Gastroesophageal sphincter (tissue), 4 donors: Measurements from ENCODE around the gene TMEM132E. TPM values are rescaled to one million over a fixed set of nuclear protein-coding genes. Genes with fewer than 3 reads are reported as not detected.

Experiments
- ATAC-seq: fragments of 150-250 bp; one replicate; pipeline ENCODE4 v1.9.1; 2016; ENCODE audit warnings: mild to moderate bottlenecking, moderate library complexity
- H3K27ac ChIP-seq, 4 donors: fragments of 200-600 bp; sonication (generic) in 3 of 4; 1 replicate in 3 of 4; 2 replicates in 1 of 4; pipeline ENCODE4 v1.5.1; 2016 to 2019
- H3K27me3 ChIP-seq: fragments of 200-600 bp; sonication (generic); one replicate; pipeline ENCODE4 v1.5.1; 2019
- H3K36me3 ChIP-seq, 2 donors: fragments of 200-600 bp; sonication (generic); one replicate each; pipeline ENCODE4 v1.5.1; 2019; ENCODE audit warnings: control low read depth in 1 of 2
- H3K4me1 ChIP-seq, 3 donors: fragments of 200-600 bp; sonication (generic); 1 replicate in 2 of 3; 2 replicates in 1 of 3; pipeline ENCODE4 v1.5.1; 2016 to 2019; ENCODE audit warnings: control low read depth in 2 of 3
- H3K4me3 ChIP-seq, 2 donors: fragments of 200-600 bp; sonication (generic); one replicate each; pipeline ENCODE4 v1.5.1; 2019; ENCODE audit warnings: mild to moderate bottlenecking in 1 of 2, moderate library complexity in 1 of 2
- H3K9me3 ChIP-seq, 3 donors: fragments of 200-600 bp; sonication (generic); one replicate each; pipeline ENCODE4 v1.5.1; 2017 to 2019; ENCODE audit warnings: control low read depth in 2 of 3
- CTCF ChIP-seq, 4 experiments: fragments of 200-600 bp in 2 of 4; fragments of 450-650 bp in 2 of 4; sonication (generic) in 1 of 4; IDR thresholded peaks; one replicate each; pipeline ENCODE4 v1.5.1; 2017 to 2019; ENCODE audit warnings: antibody characterized with exemption in 4 of 4, mild to moderate bottlenecking in 2 of 4, moderate library complexity in 2 of 4
- EP300 ChIP-seq: sonication (generic); formaldehyde crosslinking; IDR thresholded peaks from one replicate; pipeline ENCODE4 v1.6.1; 2017; ENCODE audit warnings: antibody characterized with exemption, mild to moderate bottlenecking
- POLR2A ChIP-seq, 2 donors: fragments of 450-650 bp; IDR thresholded peaks; one replicate each; pipeline ENCODE4 v1.6.1; 2017; ENCODE audit warnings: antibody characterized with exemption in 2 of 2, mild to moderate bottlenecking in 2 of 2, moderate library complexity in 1 of 2
- POLR2AphosphoS5 ChIP-seq: sonication (generic); formaldehyde crosslinking; IDR thresholded peaks from one replicate; pipeline ENCODE4 v1.6.1; 2017; ENCODE audit warnings: antibody characterized with exemption
- WGBS, 2 donors: methylation state at CpG; one replicate each; pipeline ENCODE4 v1.1.5; 2018; ENCODE audit warnings: low coverage in 1 of 2; 5-methylcytosine and 5-hydroxymethylcytosine counted together
- total RNA-seq, 4 donors: library from RNA; depleted of rRNA; stranded (reverse); fragments of >200 nt; gene quantifications; one replicate each; pipeline ENCODE4 v1.1.0, GENCODE V29; 2016

The TMEM132E gene
- total RNA-seq, 4 donors from 2014 or later = 0.12 to 0.47 TPM; not detected in 2

DNA sequence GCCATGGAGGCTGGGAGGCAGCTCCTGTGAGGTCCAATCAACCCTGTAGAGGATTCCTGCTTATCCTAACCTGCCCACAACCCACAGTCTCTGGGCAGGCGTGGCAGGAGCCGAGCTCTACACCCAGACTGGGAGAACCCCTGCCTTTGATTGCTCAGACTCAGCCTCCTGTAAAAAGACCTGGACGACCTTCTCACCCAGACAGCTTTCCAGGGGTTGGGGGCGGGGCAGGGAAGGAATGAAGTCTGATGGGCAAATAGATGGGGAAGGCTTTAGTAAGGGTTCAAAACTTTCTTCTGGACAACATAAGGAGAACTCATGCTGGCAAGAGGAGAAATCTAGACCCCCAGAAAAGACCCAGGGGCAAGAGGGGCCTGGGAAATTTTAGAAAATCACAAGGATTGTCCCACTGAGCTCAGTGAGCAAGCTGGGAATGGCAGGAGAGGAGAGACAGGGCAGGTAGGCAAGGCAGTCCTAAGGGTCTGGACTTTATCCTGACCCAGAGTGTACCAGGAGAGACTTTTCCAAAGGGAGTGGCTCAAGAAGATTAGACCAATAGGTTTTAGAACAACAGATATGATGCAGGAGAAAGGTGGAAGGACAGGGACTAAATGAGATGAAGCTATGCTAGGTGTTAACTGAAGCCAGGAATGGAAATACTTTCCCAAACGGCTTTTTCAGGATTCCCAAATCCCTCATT, 70.8 kb downstream of the TMEM132E start:
- H3K4me1 ChIP-seq = no peaks in the 10 kb centered on the region
- no peak for ATAC-seq
- no peaks in the 10 kb centered on the region for H3K36me3 ChIP-seq
- no peaks in the 10 kb centered on the region for H3K9me3 ChIP-seq
- H3K27ac ChIP-seq = no peak overlapping the region
- peaks cover 64% of the 10 kb centered on the region for H3K27me3 ChIP-seq
- TF ChIP-seq CTCF (IDR thresholded peaks at IDR 0.05) (no peak), EP300 (no peak), POLR2A (IDR thresholded peaks at IDR 0.05) (no peak), POLR2AphosphoS5 (no peak)
- H3K4me3 ChIP-seq = no peak overlapping the region
- WGBS, 2 donors = 42 to 79% methylated on average over 1 of the region's 5 CpGs

- H3K4me3 ChIP-seq = no peak overlapping the region
- ATAC-seq = no peak
- H3K27me3 ChIP-seq = peaks cover 56% of the 10 kb centered on the region
- H3K4me1 ChIP-seq = no peaks in the 10 kb centered on the region
- H3K36me3 ChIP-seq = no peaks in the 10 kb centered on the region
- TF ChIP-seq EP300 (no peak), POLR2A (IDR thresholded peaks at IDR 0.05) (no peak), CTCF (IDR thresholded peaks at IDR 0.05) (no peak), POLR2AphosphoS5 (no peak)
- H3K27ac ChIP-seq = no peak overlapping the region
- no peaks in the 10 kb centered on the region for H3K9me3 ChIP-seq
- WGBS, 2 donors = no CpG with 5 or more reads among the region's 13 CpGs
Measured at GRCh38 chr17:34651402-34651811, 72.0 kb downstream of the TMEM132E start.

- Histone ChIP-seq H3K36me3 (no peaks in the 10 kb centered on the region), H3K4me1 (no peaks in the 10 kb centered on the region), H3K4me3 (no peak overlapping the region), H3K27me3 (peaks cover 56% of the 10 kb centered on the region), H3K27ac (no peak overlapping the region), H3K9me3 (no peaks in the 10 kb centered on the region)
- no peak for TF ChIP-seq EP300
- WGBS, 2 donors = 43 to 62% methylated on average over 4 to 6 of the region's 8 CpGs
- ATAC-seq = no peak
Measured at GRCh38 chr17:34652021-34652555, 72.7 kb downstream of the TMEM132E start.

GRCh38 chr17:34653511-34653910, 74.1 kb downstream of the TMEM132E start:
- Histone ChIP-seq H3K27ac (no peak overlapping the region), H3K4me3 (no peak overlapping the region), H3K27me3 (peaks cover 56% of the 10 kb centered on the region), H3K9me3 (no peaks in the 10 kb centered on the region), H3K36me3 (no peaks in the 10 kb centered on the region), H3K4me1 (no peaks in the 10 kb centered on the region)
- TF ChIP-seq POLR2AphosphoS5 (no peak), EP300 (no peak), POLR2A (IDR thresholded peaks at IDR 0.05) (no peak), CTCF (IDR thresholded peaks at IDR 0.05) (no peak)
- ATAC-seq = no peak
- 32% methylated on average over 9 of the region's 11 CpGs; no CpG with 5 or more reads in 1 of the 2 donors for WGBS, 2 donors

GRCh38 chr17:34654276-34654880, 75.0 kb downstream of the TMEM132E start:
- H3K4me3 ChIP-seq = no peak overlapping the region
- no peak for TF ChIP-seq POLR2A (IDR thresholded peaks at IDR 0.05)
- no peak for TF ChIP-seq POLR2AphosphoS5
- TF ChIP-seq CTCF (IDR thresholded peaks at IDR 0.05) = no peak
- no peak for TF ChIP-seq EP300
- H3K4me1 ChIP-seq = no peaks in the 10 kb centered on the region
- no peak overlapping the region for H3K27ac ChIP-seq
- no peaks in the 10 kb centered on the region for H3K9me3 ChIP-seq
- H3K36me3 ChIP-seq = no peaks in the 10 kb centered on the region
- no peak for ATAC-seq
- peaks cover 50% of the 10 kb centered on the region for H3K27me3 ChIP-seq
- 68 to 71% methylated on average over 1 to 3 of the region's 4 CpGs for WGBS, 2 donors
